IPS-NIHi11 (cell line): ENCODE data around the gene ITIH4.

Source experiments
- DNase-seq: peaks from one replicate; pipeline ENCODE4 v3.0.0; 2012; ENCODE audit warnings: mixed read lengths, low spot score

Gene ITIH4

DNA sequence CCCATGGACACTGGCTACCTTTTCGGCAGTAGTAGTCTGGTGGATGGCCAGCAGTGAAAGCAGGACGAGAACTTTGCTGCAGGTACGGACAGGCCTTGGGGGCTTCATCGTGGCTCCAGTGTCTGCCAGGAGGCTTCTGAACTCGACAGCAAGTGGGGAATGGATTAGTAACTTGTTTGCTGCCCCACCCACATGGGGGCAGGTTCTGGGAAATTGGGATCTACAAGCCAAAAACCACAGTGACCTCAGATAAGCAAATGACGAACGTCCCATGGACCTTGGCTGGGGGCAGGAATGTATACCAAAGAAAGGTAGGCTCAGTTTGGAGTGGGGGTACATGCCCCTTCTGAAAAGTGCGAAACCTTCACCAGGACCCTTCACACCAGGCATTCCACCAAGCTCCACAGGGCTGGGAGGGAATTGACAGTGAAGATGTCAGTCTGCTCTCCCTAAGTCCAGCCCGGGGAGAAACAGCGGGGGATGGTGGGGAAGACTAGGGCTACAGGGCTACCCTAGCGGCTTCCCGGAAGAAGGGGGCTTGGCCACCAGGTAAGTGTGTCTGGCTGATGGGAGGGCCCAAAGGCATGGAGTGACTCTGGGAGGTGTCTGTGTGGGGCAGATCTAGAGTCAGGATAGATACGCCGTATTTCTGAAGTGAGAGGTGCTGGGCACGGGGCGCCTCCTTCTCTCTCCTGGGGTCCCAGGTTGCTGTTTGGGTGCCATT lies at the start of gene ITIH4:
Gene ITIH4 (minus strand): TSS at position 138 of the 724 bp plus-strand sequence. CDS start 30 bp downstream, at position 108.
- no peak for DNase-seq

- no peak for DNase-seq
Observed at GRCh38 chr3:52880047-52880446, 49.6 kb upstream of the ITIH4 start.

DNA sequence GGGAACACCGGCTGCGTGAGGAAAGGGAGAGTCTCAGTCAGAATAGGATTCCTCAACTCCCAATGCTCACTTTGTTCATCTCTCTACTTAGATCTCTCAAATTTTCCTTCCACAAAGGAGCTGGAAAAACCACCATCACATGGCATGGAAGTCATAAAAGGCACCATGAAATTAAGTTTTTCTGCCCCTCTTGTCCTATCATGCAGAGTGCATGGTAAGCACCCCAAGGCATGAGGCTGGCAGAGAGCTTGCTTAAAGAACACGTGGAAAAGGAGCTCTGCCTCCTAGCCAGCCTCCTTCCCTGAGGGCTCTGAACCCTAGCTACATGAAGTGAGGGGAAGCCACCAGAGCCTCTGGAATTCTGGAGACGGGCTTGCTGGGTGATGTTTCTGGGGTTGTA lies 49.1 kb upstream of the ITIH4 start:
- no peak for DNase-seq

- DNase-seq = no peak
Observed at GRCh38 chr3:52879090-52879489, 48.6 kb upstream of the ITIH4 start.

DNA sequence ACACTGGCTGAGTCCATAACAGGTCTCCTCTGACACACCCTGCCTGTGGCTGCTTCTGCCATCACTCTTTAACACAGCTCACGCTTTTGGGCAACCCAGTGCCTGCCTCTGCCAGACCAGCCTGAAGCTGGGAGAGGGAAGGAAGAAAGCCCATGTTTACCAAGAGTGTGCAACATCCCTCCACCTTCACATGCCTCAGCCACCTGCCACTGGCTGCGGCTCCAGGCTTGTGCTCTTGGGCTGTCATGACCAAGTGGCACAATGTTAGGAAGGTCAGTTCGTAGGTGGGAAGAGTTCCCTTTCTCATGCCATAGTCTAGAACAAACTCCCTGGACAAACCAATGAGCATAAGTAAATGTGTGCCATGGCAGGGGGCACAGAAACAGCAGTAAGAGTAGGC lies 46.6 kb upstream of the ITIH4 start:
- no peak for DNase-seq

DNA sequence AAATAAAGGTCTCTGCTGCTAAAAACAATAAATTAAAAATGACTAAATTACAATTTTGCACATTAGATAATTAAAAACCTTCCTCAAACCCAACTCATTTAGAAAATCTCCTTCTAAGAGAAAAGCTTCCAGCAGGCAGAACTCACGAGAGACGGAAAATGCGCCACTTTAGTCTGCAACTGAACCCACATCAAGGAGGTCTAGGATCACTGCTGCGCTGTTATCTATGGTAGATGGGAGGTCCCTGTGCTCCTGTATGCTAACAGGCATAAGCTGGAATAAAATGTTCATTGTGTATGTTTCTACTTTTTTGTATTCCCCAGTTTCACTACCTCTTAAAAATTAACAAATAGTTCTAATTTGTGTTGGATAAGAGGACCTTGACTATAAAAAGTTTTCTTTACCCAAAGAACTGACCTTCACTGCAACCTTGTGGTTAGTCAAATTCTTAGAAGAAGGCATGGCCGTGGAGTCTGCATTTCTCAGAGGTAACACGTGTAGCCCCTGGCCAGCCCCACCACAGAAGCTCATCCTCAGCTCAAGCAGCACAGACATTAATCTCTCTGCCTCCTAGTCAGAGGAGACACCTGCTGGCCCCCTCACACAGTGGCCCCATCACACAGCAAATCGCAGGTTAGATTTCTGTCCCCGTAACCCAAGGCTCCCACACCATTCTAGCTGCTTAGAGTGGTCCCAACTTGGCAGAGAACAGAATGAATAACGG lies 44.6 kb upstream of the ITIH4 start:
- no peak for DNase-seq

DNA sequence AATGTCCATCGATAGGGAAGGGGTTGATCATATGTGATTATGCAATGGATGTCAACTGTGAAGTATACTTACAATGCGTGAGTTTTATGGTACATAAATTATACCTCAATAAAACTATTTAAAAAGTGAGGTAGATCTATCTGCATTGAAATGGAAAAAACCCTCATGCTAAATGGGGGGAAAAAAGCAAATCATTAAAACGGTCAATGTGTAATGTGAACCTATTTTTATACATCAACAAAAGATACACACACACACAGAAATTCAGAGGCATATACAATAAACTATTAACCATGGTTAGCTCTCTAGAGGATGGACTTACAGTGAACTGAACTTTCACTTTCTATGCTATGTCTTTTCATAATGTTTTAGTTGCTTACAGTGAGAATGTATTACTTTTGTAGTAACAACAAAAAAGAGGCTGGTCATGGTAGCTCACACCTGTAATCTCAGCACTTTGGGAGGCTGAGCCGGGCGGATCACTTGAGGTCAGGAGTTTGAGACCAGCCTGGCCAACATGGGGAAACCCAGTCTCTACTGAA lies 43.8 kb upstream of the ITIH4 start:
- no peak for DNase-seq

GRCh38 chr3:52873433-52874159 lies 43.1 kb upstream of the ITIH4 start:
- no peak for DNase-seq

- DNase-seq = no peak
Observed at GRCh38 chr3:52872245-52872644, 41.8 kb upstream of the ITIH4 start.

GRCh38 chr3:52871761-52872160 lies 41.3 kb upstream of the ITIH4 start:
- DNase-seq = no peak

DNA sequence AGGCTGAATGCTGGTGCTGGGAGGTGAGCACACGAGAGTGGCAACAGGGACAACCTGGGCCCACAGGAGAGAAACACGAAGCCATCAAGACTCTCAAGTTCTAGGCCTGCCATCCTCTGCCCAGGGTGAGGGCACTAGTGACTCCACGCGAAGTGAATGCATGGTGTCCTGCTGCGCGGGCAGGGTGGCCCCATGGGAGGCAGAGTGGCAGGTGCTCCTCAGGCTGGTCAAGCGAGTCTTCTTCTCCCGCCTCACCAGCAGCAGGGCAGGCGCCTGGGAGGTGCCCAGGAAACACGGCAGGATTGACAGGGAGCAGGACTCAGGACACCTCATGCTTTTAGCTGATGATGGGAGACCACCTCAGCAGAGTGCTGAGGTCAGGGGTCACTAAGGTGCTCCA lies 40.0 kb upstream of the ITIH4 start:
- DNase-seq = no peak

DNA sequence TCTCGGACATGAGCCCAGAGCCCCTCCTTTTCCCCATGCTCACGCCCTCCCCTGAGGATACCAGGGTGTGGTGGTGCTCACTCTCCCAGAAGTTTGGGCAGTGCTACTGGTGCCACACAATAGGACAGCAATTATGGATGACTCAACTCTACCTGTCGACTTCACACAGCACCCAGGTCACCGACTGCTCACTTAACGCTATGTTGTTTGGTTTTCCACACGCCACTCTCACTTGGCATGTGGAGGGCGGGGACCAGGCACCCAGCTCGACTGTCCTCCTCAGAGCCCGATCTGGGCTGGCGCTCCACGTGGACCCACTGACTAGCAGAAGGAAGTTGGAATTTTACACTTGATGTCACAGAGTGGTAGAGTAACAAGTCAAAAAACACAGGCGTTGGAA lies 36.0 kb upstream of the ITIH4 start:
- DNase-seq = no peak

DNA sequence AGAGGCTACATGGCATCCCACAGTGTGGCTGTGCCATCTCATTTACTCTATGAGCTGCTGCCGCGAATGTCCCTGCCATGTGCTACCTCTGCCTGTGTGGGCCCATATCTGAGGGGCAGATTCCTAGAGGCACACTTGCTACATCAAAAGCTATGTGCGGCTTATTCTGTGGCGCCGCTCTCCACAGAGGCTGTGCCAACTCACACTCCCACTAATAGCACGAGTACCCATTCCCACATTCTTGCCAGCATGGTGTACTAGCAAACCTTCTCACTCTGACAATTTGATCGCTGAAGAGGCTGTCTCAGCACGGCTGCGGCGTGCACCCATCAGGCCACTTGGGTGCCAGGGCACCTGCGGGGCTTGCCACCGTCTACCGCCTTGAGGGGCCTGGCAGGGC lies 35.5 kb upstream of the ITIH4 start:
- no peak for DNase-seq

DNA sequence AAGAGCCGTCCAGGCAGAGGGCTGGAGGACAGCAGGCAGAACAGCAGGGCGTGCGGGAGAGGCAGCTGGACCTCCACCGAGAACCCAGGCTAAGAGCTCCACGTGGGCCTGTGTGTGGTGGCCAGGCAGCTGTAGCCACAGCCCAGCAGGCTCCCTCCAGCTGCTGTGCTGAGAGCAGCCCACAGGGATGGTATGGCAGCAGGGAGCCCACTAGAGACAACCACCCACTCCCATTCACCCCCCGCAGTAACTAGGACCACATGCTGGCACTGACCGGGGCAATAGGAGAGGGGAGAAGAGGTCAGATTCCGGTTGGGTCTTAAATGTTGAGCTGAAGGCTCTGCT lies 29.9 kb upstream of the ITIH4 start:
- no peak for DNase-seq

DNA sequence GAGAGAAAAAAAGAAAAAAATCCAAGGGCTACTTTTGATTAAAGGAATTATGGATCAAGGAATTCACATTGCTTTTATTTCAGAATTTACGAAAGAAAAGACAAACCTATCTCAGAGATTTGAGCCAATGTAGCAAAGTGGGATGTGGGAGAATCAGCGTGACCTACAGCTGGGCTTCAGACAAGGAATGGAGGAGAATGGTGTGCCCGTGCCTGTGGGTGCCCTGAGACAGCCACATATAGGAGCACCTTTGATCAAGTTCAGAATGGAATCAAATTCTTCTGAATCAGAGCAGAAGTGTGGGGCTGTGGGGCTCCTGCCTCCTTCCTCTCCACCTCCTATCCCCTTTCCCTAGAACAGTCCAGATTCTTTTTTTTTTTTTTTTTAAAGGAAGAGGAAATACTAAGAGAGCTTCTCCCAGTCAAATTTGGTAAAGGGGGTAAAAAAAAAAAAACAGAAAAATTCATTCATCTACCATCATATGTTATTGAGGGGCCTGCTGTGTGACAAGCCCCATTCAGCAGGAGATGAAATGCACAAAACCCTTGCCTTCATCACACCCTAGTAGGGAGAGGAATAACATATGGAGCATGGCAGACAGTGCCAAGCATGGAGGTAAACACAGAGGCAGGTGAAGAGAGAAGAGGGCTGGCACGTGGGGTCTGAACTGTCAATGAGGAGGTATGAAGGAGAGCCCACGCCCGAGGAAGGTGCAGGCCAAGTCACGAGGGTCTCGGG lies 29.4 kb upstream of the ITIH4 start:
- no peak for DNase-seq

GRCh38 chr3:52857864-52858263 lies 27.4 kb upstream of the ITIH4 start:
- DNase-seq = no peak

GRCh38 chr3:52857133-52857532 lies 26.7 kb upstream of the ITIH4 start:
- DNase-seq = no peak

DNA sequence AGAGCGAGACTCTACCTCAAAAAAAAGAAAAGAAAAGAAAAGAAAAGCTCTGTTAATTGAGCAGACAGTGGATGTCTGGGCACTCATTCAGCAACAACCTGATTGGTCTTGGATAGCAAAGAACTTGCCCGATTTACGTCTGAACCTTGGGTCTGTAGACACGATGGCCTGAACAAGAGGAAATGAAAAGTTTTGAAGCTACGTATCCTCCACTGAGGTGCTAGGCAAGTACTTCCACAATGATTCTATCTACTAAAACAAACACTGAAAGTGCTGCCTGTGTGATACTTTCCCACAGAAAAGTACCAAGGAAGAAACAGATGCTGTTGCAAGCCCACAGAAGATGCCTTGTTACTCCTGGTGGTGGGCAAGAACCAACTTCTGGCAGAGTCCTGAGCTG lies 26.2 kb upstream of the ITIH4 start:
- no peak for DNase-seq

- peak; percentile 71 for DNase-seq
Observed at GRCh38 chr3:52854013-52854412, 23.5 kb upstream of the ITIH4 start.

- no peak for DNase-seq
Observed at GRCh38 chr3:52852419-52852818, 21.9 kb upstream of the ITIH4 start.

DNA sequence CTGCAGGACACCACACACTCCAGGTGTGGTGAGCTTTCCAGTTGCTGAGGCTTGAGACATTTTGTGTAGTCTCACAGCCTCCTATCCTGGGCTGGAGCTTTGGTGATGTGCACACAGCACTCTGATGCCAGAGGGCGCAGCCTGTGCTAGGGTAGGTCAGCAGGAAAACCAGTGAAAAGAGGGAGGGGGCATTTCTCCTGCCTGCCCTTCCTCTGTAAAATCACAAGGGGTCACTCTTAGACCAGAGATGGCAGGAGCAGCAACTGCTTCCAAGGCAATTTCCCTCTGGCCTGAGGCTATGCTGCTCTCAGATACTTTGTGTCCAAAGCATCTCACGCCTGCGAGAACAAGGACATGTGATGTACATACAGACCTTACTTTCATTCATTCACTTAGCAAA lies 20.9 kb upstream of the ITIH4 start:
- DNase-seq = peak; percentile 82

DNA sequence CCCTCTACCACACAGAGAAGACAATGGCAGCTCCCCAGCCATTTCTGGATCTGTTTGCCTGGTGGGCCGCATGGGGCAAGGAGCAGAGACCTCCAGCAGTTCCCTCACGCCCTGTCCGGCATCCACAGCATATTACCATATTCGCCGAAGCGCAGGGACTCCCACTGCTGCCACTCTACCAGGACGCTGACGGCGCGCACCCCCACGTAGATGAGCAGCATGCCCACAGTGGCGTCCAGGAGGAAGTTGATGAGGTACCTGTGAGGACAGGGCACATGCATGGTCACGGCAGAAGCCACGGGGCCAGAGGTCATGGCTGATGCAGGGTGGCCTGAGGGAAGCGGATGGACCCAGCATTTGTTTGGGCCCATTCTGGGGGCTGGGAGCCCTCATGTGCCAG lies 19.2 kb upstream of the ITIH4 start:
- DNase-seq = no peak
